NCI-H1417 (cell line): Measurements from ENCODE around the gene RHBDL2.
A peak's percentile ranks its signal among the peaks of the same experiment; 100 is the strongest.
"Not testable (repeated sequence)": the region's sequence is repeated elsewhere in the genome, so short reads cannot be mapped to it uniquely, and the experiment has no call there.

Source experiments
- DNase-seq, 3 experiments: peaks; one replicate each; lab custom pipeline; 2025; lab: John Stamatoyannopoulos, UW

RHBDL2 gene

GRCh38 chr1:38875811-38876210 is 65.8 kb downstream of the RHBDL2 start:
- DNase-seq = no peak

- peak; percentile 90 to 96 (median 91) for DNase-seq
Measured at GRCh38 chr1:38873027-38873969, 68.3 kb downstream of the RHBDL2 start, which contains the start of gene MYCBP. TSS of gene MYCBP (minus strand) at chr1:38873348. CDS start at chr1:38873305, 43 bp downstream.

DNA sequence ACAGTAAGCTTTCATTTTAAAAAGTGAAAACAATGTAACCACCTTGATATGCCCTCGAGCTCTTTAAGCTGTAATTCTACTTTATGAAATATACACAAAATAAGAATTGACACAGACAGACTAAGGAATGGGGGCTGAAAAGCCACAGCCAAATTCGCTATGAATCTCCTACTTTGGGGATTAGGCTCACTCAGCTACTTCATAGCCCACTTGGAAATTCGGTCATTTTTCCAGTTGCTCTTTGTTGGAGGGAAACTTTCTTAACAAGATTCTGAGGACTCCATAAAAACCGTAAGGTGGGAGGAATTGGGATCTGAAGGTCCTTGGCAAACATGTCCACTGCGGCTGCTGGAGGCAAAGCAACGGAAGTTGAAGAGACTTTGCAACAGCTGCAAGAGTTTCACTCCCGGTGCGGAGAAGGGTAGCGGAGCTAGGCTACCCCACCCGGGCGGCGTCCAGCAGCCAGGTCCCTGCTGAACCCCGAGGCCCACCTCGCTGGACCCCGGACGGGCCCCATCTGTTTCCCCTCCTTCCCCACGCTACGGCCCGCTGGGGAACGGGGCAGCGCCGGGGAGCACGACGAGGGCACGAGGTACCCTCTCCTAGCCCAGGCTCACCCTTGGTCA is 69.1 kb downstream of the RHBDL2 start:
- no peak for DNase-seq

DNA sequence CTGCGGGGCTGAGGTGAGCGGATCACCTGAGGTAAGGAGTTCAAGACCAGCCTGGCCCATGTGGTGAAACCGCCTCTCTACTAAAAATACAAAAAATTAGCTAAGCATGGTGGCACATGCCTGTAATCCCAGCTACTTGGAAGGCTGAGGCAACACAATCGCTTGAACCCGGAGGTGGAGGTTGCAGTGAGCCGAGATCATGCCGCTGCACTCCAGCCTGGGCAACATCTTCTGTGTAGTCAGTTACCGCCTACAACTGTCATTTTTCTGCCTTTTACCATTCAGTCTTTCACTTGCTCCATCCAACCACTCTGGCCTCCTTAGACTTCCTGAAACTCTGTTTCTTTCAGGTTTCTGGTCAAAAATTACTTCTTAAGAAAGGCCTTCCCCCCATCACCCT is 70.6 kb downstream of the RHBDL2 start:
- no peak for DNase-seq

DNA sequence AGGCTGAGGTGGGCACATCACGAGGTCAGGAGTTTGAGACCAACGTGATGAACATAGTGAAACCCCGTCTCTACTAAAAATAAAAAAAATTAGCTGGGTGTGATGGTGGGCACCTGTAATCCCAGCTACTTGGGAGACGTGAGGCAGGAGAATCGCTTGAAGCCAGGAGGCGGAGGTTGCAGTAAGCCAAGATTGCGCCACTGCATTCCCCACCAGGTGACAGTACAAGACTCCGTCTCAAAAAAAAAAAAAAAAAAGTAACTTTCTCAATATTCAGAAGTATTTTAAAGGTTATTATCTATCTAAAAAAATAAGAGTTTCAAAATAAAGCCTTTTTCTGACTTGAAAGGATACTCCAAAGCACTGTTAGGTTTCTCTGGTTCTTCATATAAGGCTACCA is 74.4 kb downstream of the RHBDL2 start:
- DNase-seq = no peak

GRCh38 chr1:38865112-38865715 is 76.4 kb downstream of the RHBDL2 start:
- DNase-seq = no peak

DNA sequence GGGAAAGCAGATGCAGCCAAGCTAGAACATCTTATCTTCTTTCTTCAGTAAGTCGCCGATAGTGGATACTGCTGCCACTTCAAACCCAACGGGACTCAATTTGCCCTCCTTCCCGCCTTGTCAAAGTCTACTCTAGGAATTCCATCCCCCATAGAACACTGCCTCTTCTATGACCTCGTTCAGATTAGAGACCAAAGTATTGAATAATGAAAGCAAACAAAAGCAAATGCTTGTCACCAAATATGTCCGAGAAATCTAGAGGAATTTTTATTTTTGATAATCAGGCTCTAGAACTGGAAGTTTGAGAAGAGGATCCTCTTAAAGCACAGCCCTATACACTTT is 81.2 kb downstream of the RHBDL2 start:
- DNase-seq = no peak

GRCh38 chr1:38859561-38860453 is 81.8 kb downstream of the RHBDL2 start, which contains the start of gene RRAGC:
TSS of gene RRAGC (minus strand) at chr1:38859772. CDS start at chr1:38859646, 126 bp downstream.
- DNase-seq = peak; percentile 96 to 97 (median 96)

DNA sequence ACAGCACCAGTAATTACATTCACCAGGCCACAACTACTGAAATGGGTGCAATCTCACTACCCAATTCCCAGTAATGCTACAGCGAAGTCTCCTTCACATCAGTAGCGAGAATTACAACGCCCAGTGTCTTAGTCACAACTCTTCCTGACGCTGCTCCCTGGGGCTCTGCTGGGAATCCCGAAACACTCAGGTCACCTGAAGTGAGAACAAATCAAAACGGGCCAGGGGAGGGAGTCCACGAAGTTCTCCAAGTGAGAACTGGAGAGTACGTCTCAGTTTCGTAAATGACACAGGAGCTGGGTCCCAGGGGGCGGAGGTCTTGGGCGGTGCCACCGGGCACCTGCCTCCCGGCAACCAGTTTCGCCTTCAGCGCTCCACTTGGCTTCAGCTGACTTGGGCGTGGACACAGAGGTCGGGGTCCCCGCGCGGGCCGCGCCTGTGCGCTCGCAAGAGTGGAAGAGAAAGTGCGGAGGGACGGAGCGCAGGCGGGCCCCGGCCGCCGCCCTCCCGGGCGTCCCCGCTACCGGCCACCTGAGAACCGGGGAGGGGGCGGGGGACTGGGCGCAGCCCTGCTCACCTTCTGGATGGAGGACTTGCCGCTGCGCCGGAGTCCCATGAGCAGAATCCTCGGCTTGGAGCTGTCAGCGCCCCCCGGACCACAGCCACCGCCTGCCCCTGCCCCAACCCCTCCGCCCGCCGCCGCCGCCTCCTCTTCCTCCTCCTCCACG is 82.6 kb downstream of the RHBDL2 start:
- peak; percentile 44 to 70 (median 67) for DNase-seq

- no peak for DNase-seq
Measured at GRCh38 chr1:38852780-38853179, 88.8 kb downstream of the RHBDL2 start.

DNA sequence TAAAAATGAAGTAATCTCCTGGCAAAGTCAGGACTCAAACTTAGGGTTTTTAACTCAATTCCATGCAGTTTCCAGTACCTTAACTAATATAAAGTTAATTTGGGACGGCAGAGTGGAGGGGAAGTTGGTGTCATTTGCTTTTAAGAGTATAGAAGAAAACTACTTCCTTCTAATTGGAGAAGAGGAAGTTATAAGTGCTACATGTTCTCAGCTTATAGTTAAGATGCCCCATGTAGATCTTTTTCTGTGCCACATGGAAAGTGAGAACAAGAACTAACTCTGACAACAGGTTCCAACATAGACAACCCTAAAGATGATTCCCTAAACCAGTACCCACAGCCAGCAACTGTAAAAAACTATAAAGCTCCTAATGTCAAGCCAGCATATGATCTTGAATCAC is 93.6 kb downstream of the RHBDL2 start:
- no peak for DNase-seq

GRCh38 chr1:38846210-38846609 is 95.4 kb downstream of the RHBDL2 start:
- no peak for DNase-seq

DNA sequence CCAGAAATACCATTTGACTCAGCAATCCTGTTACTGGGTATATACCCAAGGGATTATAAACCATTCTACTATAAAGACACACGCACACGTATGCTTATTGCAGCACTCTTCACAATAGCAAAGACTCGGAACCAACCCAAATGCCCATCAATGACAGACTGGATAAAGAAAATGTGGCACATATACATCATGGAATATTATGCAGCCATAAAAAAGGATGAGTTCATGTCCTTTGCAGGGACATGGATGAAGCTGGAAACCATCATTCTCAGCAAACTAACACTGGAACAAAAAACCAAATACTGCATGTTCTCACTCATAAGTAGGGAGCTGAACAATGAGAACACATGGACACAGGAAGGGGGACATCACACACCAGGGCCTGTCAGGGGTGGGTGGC is 96.5 kb downstream of the RHBDL2 start:
- DNase-seq = not testable (repeated sequence)

- DNase-seq = no peak
Measured at GRCh38 chr1:38840281-38840680, 101.3 kb downstream of the RHBDL2 start.

- no peak for DNase-seq
Measured at GRCh38 chr1:38839363-38839762, 102.3 kb downstream of the RHBDL2 start.

GRCh38 chr1:38836316-38836715 is 105.3 kb downstream of the RHBDL2 start:
- not testable (repeated sequence) for DNase-seq
